Gastroesophageal sphincter (tissue), 3 donors: ENCODE data around the gene FAM228B.

Source experiments
- CTCF ChIP-seq, 4 experiments: fragments of 200-600 bp in 2 of 4; fragments of 450-650 bp in 2 of 4; sonication (generic) in 1 of 4; IDR thresholded peaks; one replicate each; pipeline ENCODE4 v1.5.1; 2017 to 2019; ENCODE audit warnings: antibody characterized with exemption in 4 of 4, mild to moderate bottlenecking in 2 of 4, moderate library complexity in 2 of 4
- POLR2A ChIP-seq, 2 donors: fragments of 450-650 bp; IDR thresholded peaks; one replicate each; pipeline ENCODE4 v1.6.1; 2017; ENCODE audit warnings: antibody characterized with exemption in 2 of 2, mild to moderate bottlenecking in 2 of 2, moderate library complexity in 1 of 2

GRCh38 chr2:24214880-24215279 is 91.6 kb downstream of the FAM228B start:
- no peak for TF ChIP-seq CTCF (IDR thresholded peaks at IDR 0.05)
- TF ChIP-seq POLR2A (IDR thresholded peaks at IDR 0.05), result no peak
